ENCODE results near the gene C19orf53. TPM values are rescaled to one million over a fixed set of nuclear protein-coding genes. Genes with fewer than 3 reads are reported as not detected.

C19orf53 gene
- total and polyA plus RNA-seq, 2 of the 13 experiments (the other 11 are each of a cell fraction or from before 2014, with no cell fraction given): 129 to 130 TPM

DNA sequence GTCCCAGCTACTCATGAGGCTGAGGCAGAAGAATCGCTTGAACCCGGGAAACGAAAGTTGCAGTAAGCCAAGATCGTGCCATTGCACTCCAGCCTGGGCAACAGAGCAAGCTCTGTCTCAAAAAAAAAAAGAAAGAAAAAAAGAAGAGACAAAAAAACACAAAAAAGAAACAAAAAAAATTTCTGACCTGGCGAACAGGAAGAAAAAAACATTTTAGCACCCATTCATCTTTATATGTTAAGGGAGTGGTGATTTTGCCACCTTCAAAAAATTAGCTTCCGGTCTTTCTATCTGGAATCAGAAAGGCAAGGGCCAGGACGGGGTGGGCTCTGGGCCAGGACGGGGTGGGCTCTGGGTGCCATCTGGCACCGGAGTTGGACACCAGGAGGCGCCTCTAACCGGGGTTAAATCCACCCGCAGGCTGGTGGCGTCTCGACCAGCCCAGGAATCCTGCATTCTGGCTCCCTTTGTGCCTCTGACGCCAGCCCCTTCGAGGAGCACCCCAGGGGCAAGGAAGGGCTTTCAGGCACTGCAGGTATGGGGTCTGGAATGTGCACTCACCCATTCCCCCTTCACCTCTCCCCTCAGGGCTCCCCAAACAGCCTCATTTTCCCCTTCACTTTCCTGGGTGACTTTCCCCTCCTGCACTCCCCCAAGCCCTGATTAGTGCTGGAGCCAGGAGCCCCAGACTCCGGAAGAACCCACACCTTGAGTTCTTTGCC lies 10.6 kb downstream of the C19orf53 start (continued):
- TF ChIP-seq ZBTB8A (CRISPR knock-in tag; IDR thresholded peaks at IDR 0.05; ENCODE audit: borderline replicate concordance, low read depth): no peak
- TF ChIP-seq, protein P1, sequence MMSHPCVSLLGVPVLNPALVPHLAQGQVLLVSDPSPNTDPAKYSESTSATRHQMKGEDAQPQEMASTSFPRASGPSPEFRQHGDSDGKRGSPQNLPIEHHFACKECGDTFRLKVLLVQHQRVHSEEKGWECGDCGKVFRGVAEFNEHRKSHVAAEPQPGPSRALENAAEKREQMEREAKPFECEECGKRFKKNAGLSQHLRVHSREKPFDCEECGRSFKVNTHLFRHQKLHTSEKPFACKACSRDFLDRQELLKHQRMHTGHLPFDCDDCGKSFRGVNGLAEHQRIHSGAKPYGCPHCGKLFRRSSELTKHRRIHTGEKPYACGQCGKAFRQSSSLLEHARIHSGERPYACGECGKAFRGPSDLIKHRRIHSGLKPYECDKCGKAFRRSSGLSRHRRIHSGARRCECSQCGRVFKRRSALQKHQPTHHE (CRISPR knock-in tag; IDR thresholded peaks at IDR 0.05; ENCODE audit: borderline replicate concordance): no peak
- TF ChIP-seq STAG1 (CRISPR knock-in tag; IDR thresholded peaks at IDR 0.05): peak; percentile 87
- TF ChIP-seq, protein P2, sequence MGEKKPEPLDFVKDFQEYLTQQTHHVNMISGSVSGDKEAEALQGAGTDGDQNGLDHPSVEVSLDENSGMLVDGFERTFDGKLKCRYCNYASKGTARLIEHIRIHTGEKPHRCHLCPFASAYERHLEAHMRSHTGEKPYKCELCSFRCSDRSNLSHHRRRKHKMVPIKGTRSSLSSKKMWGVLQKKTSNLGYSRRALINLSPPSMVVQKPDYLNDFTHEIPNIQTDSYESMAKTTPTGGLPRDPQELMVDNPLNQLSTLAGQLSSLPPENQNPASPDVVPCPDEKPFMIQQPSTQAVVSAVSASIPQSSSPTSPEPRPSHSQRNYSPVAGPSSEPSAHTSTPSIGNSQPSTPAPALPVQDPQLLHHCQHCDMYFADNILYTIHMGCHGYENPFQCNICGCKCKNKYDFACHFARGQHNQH (CRISPR knock-in tag; IDR thresholded peaks at IDR 0.05): peak; percentile 30; the same call in 1 of the 2 replicates
- no peak for TF ChIP-seq HOXD1 (CRISPR knock-in tag; IDR thresholded peaks at IDR 0.05)
- 0 out of 2 replicates have a peak, but pooled peaks have one; percentile 16 for TF ChIP-seq ZBTB38 (CRISPR knock-in tag; IDR thresholded peaks at IDR 0.05)
- TF ChIP-seq, protein P3, sequence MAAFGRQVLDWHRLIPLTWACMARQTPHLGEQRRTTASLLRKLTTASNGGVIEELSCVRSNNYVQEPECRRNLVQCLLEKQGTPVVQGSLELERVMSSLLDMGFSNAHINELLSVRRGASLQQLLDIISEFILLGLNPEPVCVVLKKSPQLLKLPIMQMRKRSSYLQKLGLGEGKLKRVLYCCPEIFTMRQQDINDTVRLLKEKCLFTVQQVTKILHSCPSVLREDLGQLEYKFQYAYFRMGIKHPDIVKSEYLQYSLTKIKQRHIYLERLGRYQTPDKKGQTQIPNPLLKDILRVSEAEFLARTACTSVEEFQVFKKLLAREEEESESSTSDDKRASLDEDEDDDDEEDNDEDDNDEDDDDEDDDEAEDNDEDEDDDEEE (CRISPR knock-in tag; IDR thresholded peaks at IDR 0.05): 0 out of 2 replicates have a peak, but pooled peaks have one; percentile 51
- TF ChIP-seq SMARCE1 (IDR thresholded peaks at IDR 0.05; ENCODE audit: borderline replicate concordance): no peak
- no peak for TF ChIP-seq ZNF883 (CRISPR knock-in tag; IDR thresholded peaks at IDR 0.05; ENCODE audit: not compliant biosample characterization)
- TF ChIP-seq SRY (CRISPR knock-in tag; IDR thresholded peaks at IDR 0.05): no peak
- no peak for TF ChIP-seq MTA3 (CRISPR knock-in tag; IDR thresholded peaks at IDR 0.05)
- TF ChIP-seq, protein P4, sequence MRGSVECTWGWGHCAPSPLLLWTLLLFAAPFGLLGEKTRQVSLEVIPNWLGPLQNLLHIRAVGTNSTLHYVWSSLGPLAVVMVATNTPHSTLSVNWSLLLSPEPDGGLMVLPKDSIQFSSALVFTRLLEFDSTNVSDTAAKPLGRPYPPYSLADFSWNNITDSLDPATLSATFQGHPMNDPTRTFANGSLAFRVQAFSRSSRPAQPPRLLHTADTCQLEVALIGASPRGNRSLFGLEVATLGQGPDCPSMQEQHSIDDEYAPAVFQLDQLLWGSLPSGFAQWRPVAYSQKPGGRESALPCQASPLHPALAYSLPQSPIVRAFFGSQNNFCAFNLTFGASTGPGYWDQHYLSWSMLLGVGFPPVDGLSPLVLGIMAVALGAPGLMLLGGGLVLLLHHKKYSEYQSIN (CRISPR knock-in tag; IDR thresholded peaks at IDR 0.05; ENCODE audit: borderline replicate concordance): no peak
- TF ChIP-seq RXRB (CRISPR knock-in tag; IDR thresholded peaks at IDR 0.05; ENCODE audit: borderline replicate concordance): 0 out of 2 replicates have a peak, but pooled peaks have one; percentile 29
- TF ChIP-seq, protein P5, sequence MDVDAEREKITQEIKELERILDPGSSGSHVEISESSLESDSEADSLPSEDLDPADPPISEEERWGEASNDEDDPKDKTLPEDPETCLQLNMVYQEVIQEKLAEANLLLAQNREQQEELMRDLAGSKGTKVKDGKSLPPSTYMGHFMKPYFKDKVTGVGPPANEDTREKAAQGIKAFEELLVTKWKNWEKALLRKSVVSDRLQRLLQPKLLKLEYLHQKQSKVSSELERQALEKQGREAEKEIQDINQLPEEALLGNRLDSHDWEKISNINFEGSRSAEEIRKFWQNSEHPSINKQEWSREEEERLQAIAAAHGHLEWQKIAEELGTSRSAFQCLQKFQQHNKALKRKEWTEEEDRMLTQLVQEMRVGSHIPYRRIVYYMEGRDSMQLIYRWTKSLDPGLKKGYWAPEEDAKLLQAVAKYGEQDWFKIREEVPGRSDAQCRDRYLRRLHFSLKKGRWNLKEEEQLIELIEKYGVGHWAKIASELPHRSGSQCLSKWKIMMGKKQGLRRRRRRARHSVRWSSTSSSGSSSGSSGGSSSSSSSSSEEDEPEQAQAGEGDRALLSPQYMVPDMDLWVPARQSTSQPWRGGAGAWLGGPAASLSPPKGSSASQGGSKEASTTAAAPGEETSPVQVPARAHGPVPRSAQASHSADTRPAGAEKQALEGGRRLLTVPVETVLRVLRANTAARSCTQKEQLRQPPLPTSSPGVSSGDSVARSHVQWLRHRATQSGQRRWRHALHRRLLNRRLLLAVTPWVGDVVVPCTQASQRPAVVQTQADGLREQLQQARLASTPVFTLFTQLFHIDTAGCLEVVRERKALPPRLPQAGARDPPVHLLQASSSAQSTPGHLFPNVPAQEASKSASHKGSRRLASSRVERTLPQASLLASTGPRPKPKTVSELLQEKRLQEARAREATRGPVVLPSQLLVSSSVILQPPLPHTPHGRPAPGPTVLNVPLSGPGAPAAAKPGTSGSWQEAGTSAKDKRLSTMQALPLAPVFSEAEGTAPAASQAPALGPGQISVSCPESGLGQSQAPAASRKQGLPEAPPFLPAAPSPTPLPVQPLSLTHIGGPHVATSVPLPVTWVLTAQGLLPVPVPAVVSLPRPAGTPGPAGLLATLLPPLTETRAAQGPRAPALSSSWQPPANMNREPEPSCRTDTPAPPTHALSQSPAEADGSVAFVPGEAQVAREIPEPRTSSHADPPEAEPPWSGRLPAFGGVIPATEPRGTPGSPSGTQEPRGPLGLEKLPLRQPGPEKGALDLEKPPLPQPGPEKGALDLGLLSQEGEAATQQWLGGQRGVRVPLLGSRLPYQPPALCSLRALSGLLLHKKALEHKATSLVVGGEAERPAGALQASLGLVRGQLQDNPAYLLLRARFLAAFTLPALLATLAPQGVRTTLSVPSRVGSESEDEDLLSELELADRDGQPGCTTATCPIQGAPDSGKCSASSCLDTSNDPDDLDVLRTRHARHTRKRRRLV (CRISPR knock-in tag; IDR thresholded peaks at IDR 0.05): no peak
- TF ChIP-seq HES4 (CRISPR knock-in tag; IDR thresholded peaks at IDR 0.05; ENCODE audit: borderline replicate concordance): no peak

Data from HepG2 (cell line).